ENCODE data around the gene TP63.

The TP63 gene

DNA sequence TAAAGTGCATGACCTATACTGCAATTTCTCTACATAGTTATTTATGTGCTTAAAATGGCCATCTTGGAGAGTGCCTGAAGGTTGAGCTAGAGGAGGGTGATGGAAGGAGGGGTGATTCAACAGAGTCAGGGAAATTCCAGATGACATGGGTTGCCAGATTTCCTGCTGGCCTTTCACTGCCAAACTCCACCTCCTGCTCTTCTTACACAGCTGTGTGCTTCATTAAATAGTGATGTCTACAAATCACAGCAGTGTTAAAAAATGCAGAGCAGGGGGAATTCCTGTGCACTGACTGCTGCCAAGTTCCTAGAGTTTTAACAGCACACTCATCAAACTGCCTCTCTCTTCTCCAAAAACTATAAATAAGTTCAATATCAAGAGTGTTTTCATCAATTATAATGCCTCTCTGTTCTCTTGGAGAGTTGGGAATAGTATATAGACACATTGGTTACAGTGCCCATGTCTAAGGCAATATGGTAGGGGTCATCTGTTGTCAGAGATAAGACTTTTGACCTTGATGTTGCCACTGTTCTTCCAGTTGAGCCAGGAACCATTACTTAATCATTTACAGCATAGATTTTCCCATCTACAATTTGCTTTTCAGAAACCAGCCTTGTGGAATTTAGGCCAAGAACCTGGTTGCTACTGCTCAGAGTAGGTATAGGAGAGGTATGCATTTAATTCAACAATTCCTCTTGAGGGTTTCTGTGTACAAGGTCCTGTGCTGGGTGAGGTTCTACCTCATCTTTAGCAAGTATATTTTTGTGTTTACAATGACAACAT, 79.6 kb downstream of the TP63 start:
- TF ChIP-seq, protein P1, sequence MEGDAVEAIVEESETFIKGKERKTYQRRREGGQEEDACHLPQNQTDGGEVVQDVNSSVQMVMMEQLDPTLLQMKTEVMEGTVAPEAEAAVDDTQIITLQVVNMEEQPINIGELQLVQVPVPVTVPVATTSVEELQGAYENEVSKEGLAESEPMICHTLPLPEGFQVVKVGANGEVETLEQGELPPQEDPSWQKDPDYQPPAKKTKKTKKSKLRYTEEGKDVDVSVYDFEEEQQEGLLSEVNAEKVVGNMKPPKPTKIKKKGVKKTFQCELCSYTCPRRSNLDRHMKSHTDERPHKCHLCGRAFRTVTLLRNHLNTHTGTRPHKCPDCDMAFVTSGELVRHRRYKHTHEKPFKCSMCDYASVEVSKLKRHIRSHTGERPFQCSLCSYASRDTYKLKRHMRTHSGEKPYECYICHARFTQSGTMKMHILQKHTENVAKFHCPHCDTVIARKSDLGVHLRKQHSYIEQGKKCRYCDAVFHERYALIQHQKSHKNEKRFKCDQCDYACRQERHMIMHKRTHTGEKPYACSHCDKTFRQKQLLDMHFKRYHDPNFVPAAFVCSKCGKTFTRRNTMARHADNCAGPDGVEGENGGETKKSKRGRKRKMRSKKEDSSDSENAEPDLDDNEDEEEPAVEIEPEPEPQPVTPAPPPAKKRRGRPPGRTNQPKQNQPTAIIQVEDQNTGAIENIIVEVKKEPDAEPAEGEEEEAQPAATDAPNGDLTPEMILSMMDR (IDR thresholded peaks at IDR 0.05; ENCODE audit: low read depth, low read length) = no peak
- H3K4me3 ChIP-seq (ENCODE audit: low read depth, low read length) = no peak overlapping the region
- DNase-seq (ENCODE audit: low read depth, low spot score) = peak; percentile 98
- in situ Hi-C loops (cut with HindIII; ENCODE audit: low sequenced_read_pairs) = no loop called here

DNA sequence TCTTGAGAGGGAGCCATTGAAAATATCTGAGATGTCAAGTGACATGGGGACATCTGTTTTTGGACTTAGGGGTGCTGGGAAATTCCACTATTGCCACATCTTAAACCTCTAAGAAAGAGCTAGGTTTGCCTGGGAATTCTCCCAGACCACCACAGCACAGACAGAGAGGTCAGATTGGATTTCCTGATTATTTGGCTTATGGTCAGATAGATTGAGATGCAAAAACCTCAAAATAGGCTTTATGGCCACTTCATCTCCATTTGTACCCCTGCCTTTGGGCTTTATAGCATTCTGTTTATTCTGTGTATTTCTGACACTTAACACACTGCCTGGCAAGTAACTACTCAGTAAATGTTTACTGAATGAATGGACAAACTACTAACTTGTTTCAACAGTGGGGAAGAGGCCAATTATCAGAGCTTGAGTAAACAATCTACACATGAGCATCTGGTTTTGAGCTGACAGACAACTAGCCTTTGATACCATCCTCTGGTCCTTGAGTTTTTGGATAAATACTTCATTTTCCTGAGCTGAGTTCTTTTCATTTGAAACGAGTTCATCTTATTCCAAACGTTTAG, 81.8 kb downstream of the TP63 start:
- in situ Hi-C loops (cut with HindIII; ENCODE audit: low sequenced_read_pairs) = no loop called here
- no peak overlapping the region for H3K4me3 ChIP-seq (ENCODE audit: low read depth, low read length)
- TF ChIP-seq, protein P1 (IDR thresholded peaks at IDR 0.05; ENCODE audit: low read depth, low read length) = no peak
- no peak for DNase-seq (ENCODE audit: low read depth, low spot score)

DNA sequence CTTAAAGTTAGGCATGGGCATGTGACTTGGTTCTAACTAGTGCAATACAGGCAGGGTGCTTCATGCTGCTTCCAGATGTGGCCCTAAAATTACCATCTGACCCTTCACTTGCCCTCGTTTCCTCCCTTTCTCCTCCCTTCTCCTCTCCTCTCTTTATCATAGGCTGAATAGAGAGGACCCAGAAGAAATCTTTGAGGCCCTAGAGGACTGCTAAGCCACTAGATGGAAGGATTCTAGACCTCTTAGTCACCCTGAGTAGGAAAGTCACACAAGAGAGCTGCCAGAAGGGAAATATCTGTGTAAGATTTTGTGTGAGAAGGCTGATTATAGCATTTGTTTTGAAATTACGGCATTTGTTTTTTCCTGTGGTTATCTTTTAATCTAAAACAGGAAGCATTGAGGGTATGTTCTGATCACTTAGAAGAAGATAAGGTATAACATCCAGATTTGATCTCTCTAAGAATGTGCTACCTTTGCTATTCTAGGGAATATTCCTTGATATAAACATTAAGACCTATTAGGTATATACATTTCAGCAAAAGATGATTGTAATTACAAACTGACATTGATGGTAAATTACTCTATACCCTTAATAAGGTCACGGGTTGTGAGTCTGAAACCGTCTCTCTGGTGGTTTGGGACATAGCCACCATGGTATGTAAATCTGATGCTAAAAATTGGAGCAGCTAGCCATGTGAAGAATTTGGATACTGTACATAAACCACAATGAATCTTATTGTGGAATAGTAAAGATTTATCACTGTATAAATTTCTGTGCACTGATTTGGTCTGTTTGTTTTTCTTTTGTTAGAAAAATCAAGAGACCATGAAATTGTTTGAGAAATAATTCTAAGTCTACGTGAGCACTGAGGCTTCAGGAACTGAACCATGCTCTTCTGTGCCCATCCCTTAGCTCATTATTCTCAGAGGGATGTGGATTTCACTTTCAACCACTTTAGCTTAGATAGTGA, 84.1 kb downstream of the TP63 start:
- in situ Hi-C loops (cut with HindIII; ENCODE audit: low sequenced_read_pairs) = no loop called here
- H3K4me3 ChIP-seq (ENCODE audit: low read depth, low read length) = no peak overlapping the region
- DNase-seq (ENCODE audit: low read depth, low spot score) = peak; percentile 79
- TF ChIP-seq, protein P1 (IDR thresholded peaks at IDR 0.05; ENCODE audit: low read depth, low read length) = no peak

DNA sequence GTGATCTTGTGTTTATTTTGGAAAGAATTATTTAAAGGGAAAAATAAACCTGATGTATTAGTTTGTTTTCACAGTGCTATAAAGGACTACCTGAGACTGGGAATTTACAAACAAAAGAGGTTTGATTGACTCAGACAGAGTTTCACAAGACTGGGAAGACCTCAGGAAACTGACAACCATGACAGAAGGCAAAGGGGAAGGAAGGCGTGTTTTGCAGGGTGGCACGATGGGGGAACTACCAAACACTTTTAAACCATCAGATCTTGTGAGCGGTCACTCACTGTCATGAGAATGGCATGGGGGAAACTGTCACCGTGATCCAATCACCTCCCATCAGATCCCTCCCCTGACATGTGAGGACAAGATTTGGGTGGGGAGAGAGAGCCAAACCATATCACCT, 87.0 kb downstream of the TP63 start:
- no peak for DNase-seq (ENCODE audit: low read depth, low spot score)
- in situ Hi-C loops (cut with HindIII; ENCODE audit: low sequenced_read_pairs) = no loop called here
- no peak overlapping the region for H3K4me3 ChIP-seq (ENCODE audit: low read depth, low read length)
- TF ChIP-seq, protein P1 (IDR thresholded peaks at IDR 0.05; ENCODE audit: low read depth, low read length) = no peak

DNA sequence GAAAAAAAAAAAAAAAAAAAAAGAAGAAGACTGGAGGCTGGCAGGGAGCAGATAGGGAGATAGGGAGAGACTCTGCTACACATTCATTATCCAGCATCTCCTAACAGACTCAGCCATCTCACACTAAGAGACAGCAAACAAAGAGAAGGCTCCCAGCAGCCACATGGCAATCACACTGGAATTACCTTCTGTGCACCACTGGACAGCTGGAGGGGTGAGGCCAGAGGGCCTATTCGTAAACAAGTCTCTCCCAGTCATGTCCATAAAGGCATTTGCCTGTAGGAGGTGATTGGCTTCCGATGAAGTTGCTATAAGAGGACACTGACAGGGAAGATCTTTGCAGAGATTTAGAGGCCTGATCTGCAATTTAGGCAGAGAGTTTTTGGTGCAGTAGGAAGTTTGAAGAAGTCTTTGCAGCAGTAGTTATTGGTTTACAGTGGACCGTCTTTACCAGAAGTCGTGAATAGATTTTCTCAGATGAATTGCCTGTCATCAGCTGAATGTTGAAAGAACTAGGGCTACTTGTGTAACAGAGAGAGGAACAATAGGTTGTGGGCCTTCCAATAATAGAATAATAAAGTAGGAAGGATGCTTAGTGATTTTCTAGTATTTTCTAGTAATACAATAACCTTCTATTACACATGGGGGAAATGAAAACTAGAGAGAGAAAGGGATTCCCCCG, 89.7 kb downstream of the TP63 start:
- in situ Hi-C loops (cut with HindIII; ENCODE audit: low sequenced_read_pairs) = no loop called here
- no peak for DNase-seq (ENCODE audit: low read depth, low spot score)
- no peak overlapping the region for H3K4me3 ChIP-seq (ENCODE audit: low read depth, low read length)
- TF ChIP-seq, protein P1 (IDR thresholded peaks at IDR 0.05; ENCODE audit: low read depth, low read length) = no peak
